Suprapubic skin (tissue), 4 donors: ENCODE results near the gene KIAA2012. TPM values are rescaled to one million over a fixed set of nuclear protein-coding genes. Genes with fewer than 3 reads are reported as not detected.

Experiments used
- DNase-seq, 2 donors: peaks; one replicate each; pipeline ENCODE4 v3.0.0-alpha.2; 2019; ENCODE audit warnings: low spot score in 2 of 2
- H3K27ac ChIP-seq: fragments of 200-600 bp; sonication (generic); one replicate; pipeline ENCODE4 v1.5.1; 2019
- H3K27me3 ChIP-seq: fragments of 200-600 bp; sonication (generic); one replicate; pipeline ENCODE4 v1.5.1; 2019
- H3K36me3 ChIP-seq: fragments of 200-600 bp; sonication (generic); one replicate; pipeline ENCODE4 v1.5.1; 2019
- H3K4me1 ChIP-seq: fragments of 200-600 bp; sonication (generic); one replicate; pipeline ENCODE4 v1.5.1; 2019
- H3K4me3 ChIP-seq: fragments of 200-600 bp; sonication (generic); one replicate; pipeline ENCODE4 v1.5.1; 2019; ENCODE audit warnings: mild to moderate bottlenecking
- H3K9me3 ChIP-seq: fragments of 200-600 bp; sonication (generic); one replicate; pipeline ENCODE4 v1.5.1; 2019
- EP300 ChIP-seq: sonication (generic); formaldehyde crosslinking; IDR thresholded peaks from one replicate; pipeline ENCODE4 v1.6.1; 2017; ENCODE audit warnings: antibody characterized with exemption
- POLR2A ChIP-seq, 2 donors: fragments of 450-650 bp; IDR thresholded peaks; one replicate each; pipeline ENCODE4 v1.6.1; 2017; ENCODE audit warnings: antibody characterized with exemption in 2 of 2, mild to moderate bottlenecking in 2 of 2, moderate library complexity in 2 of 2
- POLR2AphosphoS5 ChIP-seq, 3 donors: sonication (generic); formaldehyde crosslinking; IDR thresholded peaks; one replicate each; pipeline ENCODE4 v1.6.1; 2017; ENCODE audit warnings: antibody characterized with exemption in 3 of 3
- WGBS: methylation state at CpG from one replicate; pipeline ENCODE4 v1.1.5; 2018; 5-methylcytosine and 5-hydroxymethylcytosine counted together
- total RNA-seq, 4 donors: library from RNA; depleted of rRNA; stranded (reverse); fragments of >200 nt; gene quantifications; one replicate each; pipeline ENCODE4 v1.1.0, GENCODE V29; 2016
- TF ChIP-seq, protein P1 (sequence below), 2 donors: fragments of 200-600 bp in 1 of 2; fragments of 450-650 bp in 1 of 2; sonication (generic) in 1 of 2; IDR thresholded peaks; one replicate each; pipeline ENCODE4 v1.5.1; 2016 to 2019; ENCODE audit warnings: antibody characterized with exemption in 2 of 2, mild to moderate bottlenecking in 1 of 2, moderate library complexity in 1 of 2

The KIAA2012 gene
- total RNA-seq, 4 donors from 2014 or later = 0.16 TPM; not detected in 3

GRCh38 chr2:202039278-202040078 is 33.6 kb upstream of the KIAA2012 start:
- H3K27me3 ChIP-seq = peaks cover 8% of the 10 kb centered on the region
- 54% methylated on average over 13 of the region's 13 CpGs for WGBS
- TF ChIP-seq POLR2A (IDR thresholded peaks at IDR 0.05) = no peak
- no peak for TF ChIP-seq EP300
- TF ChIP-seq, protein P1, sequence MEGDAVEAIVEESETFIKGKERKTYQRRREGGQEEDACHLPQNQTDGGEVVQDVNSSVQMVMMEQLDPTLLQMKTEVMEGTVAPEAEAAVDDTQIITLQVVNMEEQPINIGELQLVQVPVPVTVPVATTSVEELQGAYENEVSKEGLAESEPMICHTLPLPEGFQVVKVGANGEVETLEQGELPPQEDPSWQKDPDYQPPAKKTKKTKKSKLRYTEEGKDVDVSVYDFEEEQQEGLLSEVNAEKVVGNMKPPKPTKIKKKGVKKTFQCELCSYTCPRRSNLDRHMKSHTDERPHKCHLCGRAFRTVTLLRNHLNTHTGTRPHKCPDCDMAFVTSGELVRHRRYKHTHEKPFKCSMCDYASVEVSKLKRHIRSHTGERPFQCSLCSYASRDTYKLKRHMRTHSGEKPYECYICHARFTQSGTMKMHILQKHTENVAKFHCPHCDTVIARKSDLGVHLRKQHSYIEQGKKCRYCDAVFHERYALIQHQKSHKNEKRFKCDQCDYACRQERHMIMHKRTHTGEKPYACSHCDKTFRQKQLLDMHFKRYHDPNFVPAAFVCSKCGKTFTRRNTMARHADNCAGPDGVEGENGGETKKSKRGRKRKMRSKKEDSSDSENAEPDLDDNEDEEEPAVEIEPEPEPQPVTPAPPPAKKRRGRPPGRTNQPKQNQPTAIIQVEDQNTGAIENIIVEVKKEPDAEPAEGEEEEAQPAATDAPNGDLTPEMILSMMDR (IDR thresholded peaks at IDR 0.05) = no peak
- TF ChIP-seq POLR2AphosphoS5 (IDR thresholded peaks at IDR 0.05) = no peak
- peaks cover 41% of the 10 kb centered on the region for H3K4me1 ChIP-seq
- H3K36me3 ChIP-seq = no peaks in the 10 kb centered on the region
- no peak for DNase-seq
- peak overlapping the region; percentile 19 for H3K27ac ChIP-seq
- H3K9me3 ChIP-seq = no peaks in the 10 kb centered on the region
- H3K4me3 ChIP-seq = peak overlapping the region; percentile 17

GRCh38 chr2:202040079-202040844 is 32.8 kb upstream of the KIAA2012 start:
- H3K9me3 ChIP-seq = no peaks in the 10 kb centered on the region
- peaks cover 33% of the 10 kb centered on the region for H3K4me1 ChIP-seq
- no peaks in the 10 kb centered on the region for H3K36me3 ChIP-seq
- no peak for DNase-seq
- TF ChIP-seq, protein P1 (IDR thresholded peaks at IDR 0.05) = no peak
- no peak overlapping the region for H3K4me3 ChIP-seq
- H3K27me3 ChIP-seq = peaks cover 8% of the 10 kb centered on the region
- H3K27ac ChIP-seq = no peak overlapping the region
- 80% methylated on average over 4 of the region's 4 CpGs for WGBS

DNA sequence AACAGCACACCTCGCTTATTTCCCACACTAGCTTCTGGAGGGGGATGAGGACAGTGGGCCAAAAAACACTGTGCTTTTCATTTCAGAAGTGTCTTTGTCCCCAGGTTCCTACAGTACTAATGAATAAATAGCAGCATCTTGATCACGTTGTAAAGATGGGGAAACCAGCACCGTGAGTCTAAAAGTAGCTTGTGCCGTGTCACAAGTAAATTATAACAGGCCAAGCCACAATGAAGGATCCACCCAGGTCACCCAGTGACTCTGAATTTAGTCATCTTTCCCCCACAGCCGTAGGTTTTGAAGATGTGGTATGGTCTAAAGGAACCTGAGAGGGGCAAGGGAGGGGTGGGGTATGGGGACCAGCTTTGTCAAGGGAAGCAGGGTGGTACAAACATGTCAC is 30.6 kb upstream of the KIAA2012 start:
- H3K4me1 ChIP-seq = peaks cover 14% of the 10 kb centered on the region
- H3K9me3 ChIP-seq = no peaks in the 10 kb centered on the region
- no peak for TF ChIP-seq EP300
- H3K36me3 ChIP-seq = no peaks in the 10 kb centered on the region
- no peak for DNase-seq
- 97% methylated on average over 5 of the region's 5 CpGs for WGBS
- H3K27ac ChIP-seq = no peak overlapping the region
- H3K4me3 ChIP-seq = no peak overlapping the region
- no peaks in the 10 kb centered on the region for H3K27me3 ChIP-seq

DNA sequence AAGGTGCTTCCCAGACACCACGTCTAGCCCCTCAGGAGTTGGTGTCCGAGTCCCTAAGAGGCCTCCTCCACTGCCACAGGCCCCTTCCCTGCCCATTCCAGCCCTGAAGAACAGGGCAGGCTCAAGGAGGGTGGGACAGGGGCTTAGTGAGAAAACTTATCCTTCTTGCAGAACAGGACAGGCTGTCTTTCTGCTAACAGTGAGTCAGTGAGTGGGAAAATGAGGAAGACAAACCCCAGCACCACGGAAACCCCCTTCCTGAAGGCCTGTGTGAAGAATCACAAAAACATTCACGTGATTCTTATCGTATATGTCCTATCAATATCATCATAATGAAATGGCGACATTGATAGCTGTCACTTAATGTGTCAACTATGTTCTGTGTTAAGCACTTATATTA is 29.6 kb upstream of the KIAA2012 start:
- no peaks in the 10 kb centered on the region for H3K27me3 ChIP-seq
- peaks cover 11% of the 10 kb centered on the region for H3K4me1 ChIP-seq
- 76% methylated on average over 6 of the region's 6 CpGs for WGBS

GRCh38 chr2:202044777-202045176 is 28.3 kb upstream of the KIAA2012 start:
- H3K27me3 ChIP-seq = no peaks in the 10 kb centered on the region
- H3K36me3 ChIP-seq = no peaks in the 10 kb centered on the region
- TF ChIP-seq, protein P1 (IDR thresholded peaks at IDR 0.05) = no peak
- no peak for TF ChIP-seq POLR2A (IDR thresholded peaks at IDR 0.05)
- no peak for TF ChIP-seq EP300
- TF ChIP-seq POLR2AphosphoS5 (IDR thresholded peaks at IDR 0.05) = no peak
- no peak overlapping the region for H3K4me3 ChIP-seq
- no peaks in the 10 kb centered on the region for H3K9me3 ChIP-seq
- no peak for DNase-seq
- no peak overlapping the region for H3K27ac ChIP-seq
- H3K4me1 ChIP-seq = no peaks in the 10 kb centered on the region

More for the DNA sequence above, 29.6 kb upstream of the KIAA2012 start:
- Histone ChIP-seq H3K27ac (no peak overlapping the region), H3K9me3 (no peaks in the 10 kb centered on the region), H3K4me3 (no peak overlapping the region), H3K36me3 (no peaks in the 10 kb centered on the region)
- no peak for DNase-seq
- TF ChIP-seq EP300 = no peak
- TF ChIP-seq, protein P1 (IDR thresholded peaks at IDR 0.05) = no peak
- no peak for TF ChIP-seq POLR2A (IDR thresholded peaks at IDR 0.05)
- no peak for TF ChIP-seq POLR2AphosphoS5 (IDR thresholded peaks at IDR 0.05)
